ENCODE results near the gene EYA2. TPM values are rescaled to one million over a fixed set of nuclear protein-coding genes. Genes with fewer than 3 reads are reported as not detected.

Gene EYA2
- total and polyA plus RNA-seq, 2 donors (not counting 1 experiment from before 2014, with no cell fraction given): 1.1 to 2.8 TPM

GRCh38 chr20:47133809-47134456, 239.3 kb downstream of the EYA2 start:
- Mint-ChIP-seq H3K4me1 (no peaks in the 10 kb centered on the region), H3K4me3 (no peak overlapping the region), H3K27me3 (peaks cover 32% of the 10 kb centered on the region), H3K9me3 (ENCODE audit: insufficient read depth) (no peaks in the 10 kb centered on the region), H3K27ac (no peak overlapping the region)
- Histone ChIP-seq H3K27me3 (replicated peaks in 1 of 4; ENCODE audit: control extremely low read depth in 1 of 4, control insufficient read depth in 3 of 4, insufficient read depth in 4 of 4, low read length in 3 of 4) (peaks cover 0 to 9% (median 0%) of the 10 kb centered on the region in 4 experiments), H3K9me3 (ENCODE audit: control extremely low read depth in 1 of 3, control insufficient read depth in 2 of 3, insufficient read depth in 1 of 3, low read length in 2 of 3) (no peaks in the 10 kb centered on the region), H3K79me2 (ENCODE audit: control insufficient read depth, insufficient read depth, low read length) (no peaks in the 10 kb centered on the region), H3K4me3 (ENCODE audit: control extremely low read depth in 1 of 5, extremely low read depth in 1 of 5, insufficient read depth in 1 of 5, low read depth in 2 of 5, low read length in 4 of 5) (no peak overlapping the region), H3K36me3 (replicated peaks in 1 of 2; ENCODE audit: control extremely low read depth in 1 of 2, control insufficient read depth in 1 of 2, extremely low read depth in 1 of 2, insufficient read depth in 2 of 2, low read length in 1 of 2) (no peaks in the 10 kb centered on the region), H3K4me1 (ENCODE audit: control insufficient read depth in 2 of 2, insufficient read depth in 2 of 2, low read length in 2 of 2) (no peaks in the 10 kb centered on the region), H3K27ac (ENCODE audit: low read length in 2 of 2) (no peak overlapping the region), H3K9ac (ENCODE audit: low read length) (no peak overlapping the region), H3K4me2 (replicated peaks; ENCODE audit: low read depth, low read length, poor library complexity, severe bottlenecking) (no peak overlapping the region), H4K20me1 (ENCODE audit: control insufficient read depth, insufficient read depth, low read length, poor library complexity, severe bottlenecking) (no peaks in the 10 kb centered on the region), H2AFZ (ENCODE audit: insufficient read depth, low read depth, low read length, poor library complexity, severe bottlenecking) (no peak overlapping the region)
- POLR2A ChIA-PET: no interaction called here
- CTCF ChIA-PET: no interaction called here
- ATAC-seq (ENCODE audit: low read depth): no peak
- no peak for DNase-seq
- 96% methylated on average over 3 of the region's 3 CpGs for WGBS (ENCODE audit: insufficient coverage)
- TF ChIP-seq EZH2 (IDR thresholded peaks at IDR 0.05; ENCODE audit: borderline replicate concordance, insufficient read depth, low read depth, low read length, poor library complexity, severe bottlenecking) (no peak), CTCF (IDR thresholded peaks at IDR 0.05) (no peak)
- intact Hi-C loops (cut with micrococcal nuclease): no loop called here

- ChIA-PET POLR2A (no interaction called here), CTCF (no interaction called here)
- H3K4me1 ChIP-seq (ENCODE audit: control insufficient read depth in 2 of 2, insufficient read depth in 2 of 2, low read length in 2 of 2): no peaks in the 10 kb centered on the region
- peaks cover 1% of the 10 kb centered on the region for H3K9me3 Mint-ChIP-seq (ENCODE audit: insufficient read depth)
- no peak for ATAC-seq (ENCODE audit: low read depth)
- no peak overlapping the region for H3K9ac ChIP-seq (ENCODE audit: low read length)
- intact Hi-C loops (cut with micrococcal nuclease): no loop called here
- H3K4me1 Mint-ChIP-seq: no peaks in the 10 kb centered on the region
- TF ChIP-seq EZH2 (IDR thresholded peaks at IDR 0.05; ENCODE audit: borderline replicate concordance, insufficient read depth, low read depth, low read length, poor library complexity, severe bottlenecking) (no peak), CTCF (IDR thresholded peaks at IDR 0.05) (no peak)
- H4K20me1 ChIP-seq (ENCODE audit: control insufficient read depth, insufficient read depth, low read length, poor library complexity, severe bottlenecking): no peaks in the 10 kb centered on the region
- peaks cover 20% of the 10 kb centered on the region for H3K27me3 Mint-ChIP-seq
- H3K27ac ChIP-seq (ENCODE audit: low read length in 2 of 2): no peak overlapping the region
- H3K4me3 Mint-ChIP-seq: no peak overlapping the region
- no peaks in the 10 kb centered on the region for H3K79me2 ChIP-seq (ENCODE audit: control insufficient read depth, insufficient read depth, low read length)
- no peak for DNase-seq
- no peak overlapping the region for H2AFZ ChIP-seq (ENCODE audit: insufficient read depth, low read depth, low read length, poor library complexity, severe bottlenecking)
- WGBS (ENCODE audit: insufficient coverage): 93% methylated on average over 6 of the region's 6 CpGs
- no peak overlapping the region for H3K4me3 ChIP-seq (ENCODE audit: control extremely low read depth in 1 of 5, extremely low read depth in 1 of 5, insufficient read depth in 1 of 5, low read depth in 2 of 5, low read length in 4 of 5)
- peaks cover 0 to 6% (median 0%) of the 10 kb centered on the region in 4 experiments for H3K27me3 ChIP-seq (replicated peaks in 1 of 4; ENCODE audit: control extremely low read depth in 1 of 4, control insufficient read depth in 3 of 4, insufficient read depth in 4 of 4, low read length in 3 of 4)
- H3K9me3 ChIP-seq (ENCODE audit: control extremely low read depth in 1 of 3, control insufficient read depth in 2 of 3, insufficient read depth in 1 of 3, low read length in 2 of 3): peaks cover 0 to 4% (median 0%) of the 10 kb centered on the region in 3 donors
- H3K27ac Mint-ChIP-seq: no peak overlapping the region
- no peak overlapping the region for H3K4me2 ChIP-seq (replicated peaks; ENCODE audit: low read depth, low read length, poor library complexity, severe bottlenecking)
- no peaks in the 10 kb centered on the region for H3K36me3 ChIP-seq (replicated peaks in 1 of 2; ENCODE audit: control extremely low read depth in 1 of 2, control insufficient read depth in 1 of 2, extremely low read depth in 1 of 2, insufficient read depth in 2 of 2, low read length in 1 of 2)
Observed at GRCh38 chr20:47136782-47137181, 242.1 kb downstream of the EYA2 start.

Data from B cell (primary cell).